Muscle of leg (tissue), 11 donors: ENCODE results near the gene SBK2. TPM values are rescaled to one million over a fixed set of nuclear protein-coding genes. Genes with fewer than 3 reads are reported as not detected.
A peak's percentile ranks its signal among the peaks of the same experiment; 100 is the strongest.

Source experiments
- DNase-seq: peaks from one replicate; pipeline ENCODE4 v3.0.0; 2013
- H3K27ac ChIP-seq: one replicate; pipeline ENCODE4 v1.5.1; 2013; ENCODE audit warnings: mild to moderate bottlenecking, low read length, control low read depth
- H3K27me3 ChIP-seq: one replicate; pipeline ENCODE4 v1.6.1; 2013; ENCODE audit warnings: low read length; ENCODE audit not compliant: control insufficient read depth, insufficient read depth
- H3K36me3 ChIP-seq: one replicate; pipeline ENCODE4 v1.6.1; 2013; ENCODE audit warnings: low read length; ENCODE audit not compliant: control insufficient read depth, insufficient read depth
- H3K4me1 ChIP-seq: one replicate; pipeline ENCODE4 v1.6.1; 2013; ENCODE audit warnings: low read length; ENCODE audit not compliant: control insufficient read depth, insufficient read depth
- H3K4me3 ChIP-seq: one replicate; pipeline ENCODE4 v1.5.1; 2013; ENCODE audit warnings: low read length, control low read depth
- H3K9me3 ChIP-seq: replicated peaks from 2 replicates; pipeline ENCODE4 v1.6.1; 2013; ENCODE audit warnings: low read depth, low read length; ENCODE audit not compliant: control insufficient read depth
- WGBS: methylation state at CpG from one replicate; pipeline ENCODE4 v1.1.5; 2013; ENCODE audit warnings: missing lambda C conversion rate; ENCODE audit not compliant: insufficient coverage; 5-methylcytosine and 5-hydroxymethylcytosine counted together
- polyA plus RNA-seq, 8 donors: library from polyadenylated mRNA; unstranded; fragments of 120-200 nt; gene quantifications; one replicate each; pipeline versions ENCODE4 v1.2.1 to v1.2.3, GENCODE V29; 2013; ENCODE audit warnings: inconsistent platforms in 1 of 8, low replicate concordance in 1 of 8; ENCODE audit not compliant: insufficient read length in 8 of 8, insufficient read depth in 1 of 8
- total RNA-seq: library from RNA; stranded (reverse); fragments of 120-200 nt; gene quantifications from one replicate; pipeline ENCODE4 v1.2.4, GENCODE V29; 2013

SBK2 gene
- total and polyA plus RNA-seq, 9 donors, result 0.89 to 9.7 (median 3.7) TPM

DNA sequence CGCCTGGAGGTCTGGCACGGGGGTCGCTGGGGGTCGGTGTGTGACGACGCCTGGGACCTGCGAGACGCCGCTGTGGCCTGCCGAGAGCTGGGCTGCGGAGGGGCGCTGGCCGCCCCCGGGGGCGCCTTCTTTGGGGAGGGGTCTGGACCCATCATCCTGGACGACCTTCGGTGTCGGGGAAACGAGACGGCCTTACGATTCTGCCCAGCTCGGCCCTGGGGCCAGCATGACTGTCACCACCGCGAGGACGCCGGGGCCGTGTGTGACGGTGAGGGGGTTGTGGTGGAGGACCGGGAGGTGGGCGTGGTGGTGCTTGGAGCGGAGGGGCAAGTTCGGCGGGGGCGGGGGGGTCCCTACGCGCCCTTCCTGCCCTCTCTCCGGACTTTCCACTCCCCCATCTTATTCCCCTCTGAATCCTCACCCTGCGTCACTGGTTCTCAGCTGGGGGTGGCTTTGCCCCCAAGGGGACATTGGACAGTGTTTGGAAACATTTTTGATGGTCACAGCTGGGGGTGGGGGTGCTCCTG is 43.2 kb downstream of the SBK2 start:
- H3K36me3 ChIP-seq, result peaks cover 17% of the 10 kb centered on the region
- H3K27me3 ChIP-seq, result peaks cover 8% of the 10 kb centered on the region
- WGBS, result 39% methylated on average over 21 of the region's 38 CpGs
- H3K4me3 ChIP-seq, result peak overlapping the region; percentile 41
- no peaks in the 10 kb centered on the region for H3K9me3 ChIP-seq
- H3K4me1 ChIP-seq, result peaks cover 63% of the 10 kb centered on the region
- peak overlapping the region; percentile 86 for H3K27ac ChIP-seq
- DNase-seq, result no peak

DNA sequence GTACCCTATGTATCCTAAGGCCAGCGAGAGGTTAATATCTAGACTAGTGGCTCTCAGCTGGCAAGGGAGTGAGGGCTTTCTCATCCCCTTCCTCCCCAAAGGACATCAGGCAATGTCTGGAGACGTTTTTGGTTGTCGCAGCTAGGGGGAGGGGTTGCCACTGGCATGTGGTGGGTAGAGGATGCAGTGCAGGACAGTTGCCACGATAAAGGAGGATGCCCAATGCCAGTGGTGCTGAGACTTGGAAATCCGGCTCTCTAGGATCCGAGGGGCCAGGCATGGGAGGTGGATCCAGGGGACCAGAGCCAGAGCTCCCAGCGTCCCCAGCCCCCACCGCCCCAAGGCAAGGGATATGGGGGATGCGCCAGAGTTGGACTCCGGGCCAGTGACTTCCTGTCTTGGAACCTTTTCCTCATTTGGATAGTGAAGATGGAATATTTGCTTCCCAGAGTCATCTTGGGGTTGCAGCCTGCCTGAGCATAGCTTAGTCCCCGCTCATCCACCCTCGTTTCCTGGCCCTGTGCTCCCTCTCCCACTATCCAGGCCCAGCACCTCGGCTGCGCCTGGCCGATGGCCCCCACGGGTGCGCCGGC is 43.8 kb downstream of the SBK2 start:
- H3K27ac ChIP-seq, result peak overlapping the region; percentile 86
- peak overlapping the region; percentile 41 for H3K4me3 ChIP-seq
- H3K27me3 ChIP-seq, result peaks cover 8% of the 10 kb centered on the region
- peaks cover 12% of the 10 kb centered on the region for H3K36me3 ChIP-seq
- no peaks in the 10 kb centered on the region for H3K9me3 ChIP-seq
- peaks cover 65% of the 10 kb centered on the region for H3K4me1 ChIP-seq
- DNase-seq, result peak; percentile 92
- WGBS, result 34% methylated on average over 17 of the region's 18 CpGs

DNA sequence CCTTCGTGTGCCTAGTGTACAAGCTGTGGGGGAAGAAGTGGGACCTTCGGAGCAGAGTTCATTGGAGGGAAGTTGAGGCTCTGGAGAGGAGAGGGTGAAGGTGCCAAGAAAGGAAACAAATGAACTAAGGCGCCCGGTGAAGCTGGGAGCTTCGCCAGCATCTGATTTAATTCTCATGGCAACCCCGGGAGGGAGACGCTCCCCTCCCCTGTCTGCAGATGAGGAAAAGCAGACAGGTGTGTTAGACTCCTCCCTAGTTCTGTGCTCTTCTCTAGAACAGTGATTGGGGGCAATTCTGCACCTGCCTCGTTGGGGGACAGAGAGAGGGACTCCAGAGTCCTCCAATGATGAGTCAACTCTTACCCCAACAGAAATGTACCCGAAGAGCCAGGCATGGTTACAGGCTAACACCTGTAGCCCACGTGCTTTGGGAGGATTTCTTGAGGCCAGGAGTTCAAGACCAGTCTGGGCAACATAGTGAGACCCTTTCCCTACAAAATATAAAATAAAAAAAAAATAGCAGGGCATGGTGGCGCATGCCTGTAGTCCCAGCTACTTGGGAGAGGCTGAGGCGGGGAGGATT is 44.5 kb downstream of the SBK2 start:
- no peak overlapping the region for H3K4me3 ChIP-seq
- H3K27me3 ChIP-seq, result peaks cover 8% of the 10 kb centered on the region
- no peak overlapping the region for H3K27ac ChIP-seq
- peaks cover 9% of the 10 kb centered on the region for H3K36me3 ChIP-seq
- no peaks in the 10 kb centered on the region for H3K9me3 ChIP-seq
- DNase-seq, result no peak
- WGBS, result 48% methylated on average over 3 of the region's 12 CpGs
- peaks cover 71% of the 10 kb centered on the region for H3K4me1 ChIP-seq

DNA sequence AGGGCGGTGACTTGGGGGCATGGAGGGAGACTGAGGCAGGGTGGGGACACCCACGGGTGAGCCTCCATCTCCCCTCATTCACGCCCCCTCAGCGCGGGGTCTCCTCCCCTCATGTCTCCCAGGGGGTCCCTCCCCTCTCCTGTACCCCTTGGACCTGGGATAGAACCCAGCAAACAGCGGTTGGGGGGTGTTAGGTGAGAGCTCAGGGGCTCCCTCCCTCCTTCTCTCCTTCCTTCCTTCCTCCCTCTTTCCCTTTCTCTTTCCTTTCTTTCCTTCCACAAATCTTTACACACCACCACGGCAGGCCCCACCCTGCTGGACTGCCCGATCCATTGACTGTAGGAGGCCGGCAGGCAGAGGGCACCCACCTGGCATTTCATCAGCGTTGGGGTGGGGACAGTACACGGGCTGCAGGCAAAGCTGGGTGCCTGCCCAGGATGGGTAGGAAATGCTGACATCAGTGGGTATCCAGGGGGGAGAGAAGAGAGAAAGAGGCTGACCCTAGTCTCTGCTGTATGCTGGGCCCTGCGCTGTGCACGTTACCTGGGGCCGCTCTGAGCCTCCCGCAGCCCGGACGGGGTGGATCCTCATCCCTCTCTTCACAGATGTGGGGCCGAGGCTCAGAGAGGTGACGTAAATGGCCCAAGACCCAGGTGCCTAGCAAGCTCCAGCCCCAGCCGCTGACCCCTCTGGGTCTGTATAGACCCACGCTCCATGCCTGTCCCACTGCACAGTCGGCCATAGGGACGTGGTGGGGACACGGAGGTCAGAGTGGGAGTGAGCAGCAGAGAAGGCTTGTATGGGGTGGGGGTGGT is 45.2 kb downstream of the SBK2 start:
- peak overlapping the region; percentile 55 for H3K27ac ChIP-seq
- 47% methylated on average over 16 of the region's 24 CpGs for WGBS

DNA sequence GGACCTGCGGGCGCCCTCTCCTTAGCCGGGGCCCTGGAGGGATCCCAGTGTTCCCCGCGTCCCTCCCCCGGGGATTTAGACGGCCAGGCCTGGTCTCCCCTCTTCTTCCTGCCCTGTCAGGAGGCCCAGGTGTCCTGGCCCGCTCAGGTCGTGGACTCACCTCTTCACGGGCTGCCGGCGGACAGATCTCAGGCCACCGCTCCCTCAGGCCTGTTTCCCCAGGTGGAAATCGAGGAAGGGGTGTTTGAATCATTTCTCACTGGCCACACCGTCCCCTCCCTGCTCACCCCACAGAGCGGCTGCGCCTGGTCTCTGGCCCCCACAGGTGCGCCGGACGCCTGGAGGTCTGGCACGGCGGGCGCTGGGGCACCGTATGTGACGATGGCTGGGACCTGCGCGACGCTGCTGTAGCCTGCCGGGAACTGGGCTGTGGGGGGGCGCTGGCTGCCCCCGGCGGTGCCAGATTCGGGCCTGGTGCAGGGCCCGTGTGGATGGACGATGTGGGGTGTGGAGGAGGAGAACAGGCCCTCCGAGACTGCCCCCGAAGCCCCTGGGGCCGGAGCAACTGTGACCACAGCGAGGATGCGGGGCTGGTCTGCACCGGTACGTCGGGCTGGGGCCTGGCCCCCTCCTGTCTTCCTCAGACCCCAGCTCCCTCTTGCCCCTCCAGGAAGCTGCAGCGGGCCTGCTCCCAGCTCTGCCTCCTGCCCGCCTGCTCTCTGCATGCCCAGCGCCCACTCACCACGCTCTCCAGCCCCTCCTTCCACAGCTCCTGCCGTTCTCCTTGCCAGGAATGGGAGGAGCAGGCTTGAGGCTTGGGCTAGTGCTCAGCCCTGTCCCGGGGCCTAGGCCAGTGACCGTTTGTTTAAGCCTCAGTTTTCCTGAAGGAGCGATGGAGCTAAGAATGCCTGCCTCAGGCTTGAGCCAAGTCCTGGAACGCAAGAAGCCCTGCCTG is 46.2 kb downstream of the SBK2 start:
- Histone ChIP-seq H3K27me3 (peaks cover 8% of the 10 kb centered on the region), H3K4me3 (no peak overlapping the region), H3K4me1 (peaks cover 86% of the 10 kb centered on the region), H3K36me3 (peaks cover 4% of the 10 kb centered on the region), H3K27ac (peak overlapping the region; percentile 55), H3K9me3 (no peaks in the 10 kb centered on the region)
- peak; percentile 73 for DNase-seq
- WGBS, result 53% methylated on average over 36 of the region's 52 CpGs

More for the DNA sequence above, 45.2 kb downstream of the SBK2 start:
- H3K36me3 ChIP-seq, result peaks cover 9% of the 10 kb centered on the region
- peaks cover 8% of the 10 kb centered on the region for H3K27me3 ChIP-seq
- peaks cover 78% of the 10 kb centered on the region for H3K4me1 ChIP-seq
- no peak for DNase-seq
- H3K9me3 ChIP-seq, result no peaks in the 10 kb centered on the region
- H3K4me3 ChIP-seq, result no peak overlapping the region

DNA sequence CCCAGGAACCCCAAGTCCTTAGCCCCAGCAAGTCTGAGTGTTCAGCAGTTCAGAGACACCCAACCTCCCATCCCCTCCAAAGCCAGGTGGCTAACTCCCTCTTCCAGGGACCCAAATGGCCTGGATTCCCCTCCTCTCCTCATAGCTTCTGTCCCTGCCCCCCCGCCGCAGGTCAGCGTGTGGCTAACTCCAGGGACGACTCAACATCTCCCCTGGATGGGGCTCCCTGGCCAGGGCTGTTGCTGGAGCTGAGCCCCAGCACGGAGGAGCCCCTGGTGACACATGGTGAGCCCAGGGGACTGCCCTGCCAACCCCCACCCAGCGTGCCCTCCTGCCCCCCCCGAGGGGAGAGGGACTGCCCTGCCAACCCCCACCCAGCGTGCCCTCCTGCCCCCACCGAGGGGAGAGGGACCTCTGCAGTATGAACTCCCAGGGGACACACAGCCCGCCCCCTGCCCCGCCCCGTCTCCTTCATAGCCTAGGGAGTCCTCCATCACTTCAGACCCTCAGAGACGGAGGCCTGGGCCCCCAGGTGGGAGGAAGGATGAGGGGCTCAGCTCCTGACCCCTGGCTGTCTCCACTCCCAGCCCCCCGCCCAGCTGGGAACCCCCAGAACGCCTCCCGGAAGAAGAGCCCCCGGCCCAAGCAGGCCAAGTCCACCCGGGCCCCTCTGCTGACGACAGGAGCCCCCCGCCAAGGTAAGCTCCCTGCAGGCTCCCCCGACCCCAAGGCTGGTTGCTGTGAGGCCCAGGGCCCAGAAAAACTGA is 47.0 kb downstream of the SBK2 start:
- no peaks in the 10 kb centered on the region for H3K36me3 ChIP-seq
- peak; percentile 49 for DNase-seq
- no peaks in the 10 kb centered on the region for H3K9me3 ChIP-seq
- no peak overlapping the region for H3K4me3 ChIP-seq
- peaks cover 87% of the 10 kb centered on the region for H3K4me1 ChIP-seq
- 26% methylated on average over 10 of the region's 21 CpGs for WGBS
- peak overlapping the region; percentile 59 for H3K27ac ChIP-seq
- peaks cover 8% of the 10 kb centered on the region for H3K27me3 ChIP-seq

DNA sequence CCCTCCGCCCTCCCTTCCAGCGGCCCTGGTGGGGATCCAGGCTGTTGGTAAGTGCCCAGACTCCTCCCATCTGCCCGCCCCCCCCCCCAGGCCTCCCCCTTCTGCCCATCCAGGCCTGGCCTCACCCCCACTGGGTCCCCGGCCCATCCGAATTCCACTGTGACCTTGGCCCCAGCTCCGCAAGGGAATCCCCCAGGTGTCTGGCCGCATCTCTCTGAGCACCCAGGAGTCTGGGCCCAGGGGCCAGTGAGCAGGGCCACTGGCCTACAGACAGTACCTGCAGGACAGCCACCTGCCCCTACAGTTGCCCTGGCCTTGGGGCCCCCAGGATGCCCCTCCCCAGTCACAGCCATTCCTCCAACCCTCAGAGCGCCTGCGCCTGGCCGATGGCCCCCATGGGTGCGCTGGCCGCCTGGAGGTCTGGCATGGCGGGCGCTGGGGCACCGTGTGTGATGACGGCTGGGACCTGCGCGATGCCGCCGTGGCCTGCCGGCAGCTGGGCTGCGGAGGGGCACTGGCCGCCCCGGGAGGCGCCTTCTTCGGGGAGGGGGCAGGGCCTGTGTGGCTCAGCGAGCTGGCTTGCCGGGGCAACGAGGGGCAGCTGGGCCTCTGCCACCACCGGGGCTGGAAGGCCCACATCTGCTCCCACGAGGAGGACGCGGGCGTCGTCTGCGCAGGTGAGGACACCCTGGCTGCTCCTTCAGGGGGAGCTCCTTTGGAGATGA is 47.8 kb downstream of the SBK2 start:
- H3K36me3 ChIP-seq, result no peaks in the 10 kb centered on the region
- H3K4me3 ChIP-seq, result no peak overlapping the region
- WGBS, result 41% methylated on average over 34 of the region's 36 CpGs
- no peaks in the 10 kb centered on the region for H3K9me3 ChIP-seq
- peak overlapping the region; percentile 59 for H3K27ac ChIP-seq
- peak; percentile 72 for DNase-seq
- peaks cover 5% of the 10 kb centered on the region for H3K27me3 ChIP-seq
- peaks cover 86% of the 10 kb centered on the region for H3K4me1 ChIP-seq

DNA sequence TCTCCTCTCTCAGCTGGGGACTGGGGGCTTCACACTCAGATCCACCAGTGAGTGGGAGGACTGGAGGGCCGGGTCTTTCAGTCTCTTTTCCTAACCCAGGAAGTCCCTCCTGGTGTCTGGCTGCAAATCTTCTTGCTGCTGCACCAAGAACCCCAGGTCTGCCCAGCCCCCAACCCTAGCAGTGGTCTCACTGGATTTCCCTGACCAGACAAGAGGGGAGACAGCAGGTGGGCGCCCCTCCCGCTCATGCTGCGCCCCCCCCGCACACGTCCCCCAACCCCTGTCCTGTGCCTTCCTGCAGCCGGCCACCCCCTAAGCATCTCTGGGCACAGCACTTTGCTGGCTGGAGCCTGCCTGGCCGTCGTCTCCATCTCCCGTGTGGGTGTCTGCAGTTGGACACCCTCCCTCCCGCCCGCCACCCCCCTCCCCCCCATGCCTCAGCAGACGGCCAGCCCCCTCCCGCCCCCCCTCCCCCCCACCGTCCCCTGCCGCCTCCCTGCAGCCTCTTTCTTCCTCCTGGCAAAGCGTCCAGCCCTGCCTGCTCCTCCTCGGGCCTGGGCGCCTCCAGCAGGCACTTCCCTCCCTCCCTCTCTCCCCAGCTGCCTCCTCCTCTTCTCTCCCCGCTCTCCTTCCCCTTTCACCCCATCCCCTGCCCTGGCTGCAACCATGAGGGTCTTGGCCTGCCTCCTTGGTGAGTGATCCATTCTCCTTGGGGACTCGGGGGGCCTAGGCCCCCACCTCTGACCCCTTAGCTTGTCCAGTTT is 48.8 kb downstream of the SBK2 start, which contains the start of gene SSC5D:
Gene SSC5D (plus strand): TSS at position 513 of the 764 bp plus-strand sequence. CDS start 154 bp downstream, at position 667.
- WGBS, result 10% methylated on average over 6 of the region's 21 CpGs
- peaks cover 1% of the 10 kb centered on the region for H3K27me3 ChIP-seq
- H3K27ac ChIP-seq, result peak within 1 kb of the TSS; percentile 95
- DNase-seq, result peak; percentile 90
- H3K36me3 ChIP-seq, result peaks cover 5% of the 10 kb centered on the region
- peaks cover 84% of the 10 kb centered on the region for H3K4me1 ChIP-seq
- H3K9me3 ChIP-seq, result no peaks in the 10 kb centered on the region
- peak within 1 kb of the TSS; percentile 25 for H3K4me3 ChIP-seq
